Measurements from ENCODE around the gene FOXD1.

The FOXD1 gene

DNA sequence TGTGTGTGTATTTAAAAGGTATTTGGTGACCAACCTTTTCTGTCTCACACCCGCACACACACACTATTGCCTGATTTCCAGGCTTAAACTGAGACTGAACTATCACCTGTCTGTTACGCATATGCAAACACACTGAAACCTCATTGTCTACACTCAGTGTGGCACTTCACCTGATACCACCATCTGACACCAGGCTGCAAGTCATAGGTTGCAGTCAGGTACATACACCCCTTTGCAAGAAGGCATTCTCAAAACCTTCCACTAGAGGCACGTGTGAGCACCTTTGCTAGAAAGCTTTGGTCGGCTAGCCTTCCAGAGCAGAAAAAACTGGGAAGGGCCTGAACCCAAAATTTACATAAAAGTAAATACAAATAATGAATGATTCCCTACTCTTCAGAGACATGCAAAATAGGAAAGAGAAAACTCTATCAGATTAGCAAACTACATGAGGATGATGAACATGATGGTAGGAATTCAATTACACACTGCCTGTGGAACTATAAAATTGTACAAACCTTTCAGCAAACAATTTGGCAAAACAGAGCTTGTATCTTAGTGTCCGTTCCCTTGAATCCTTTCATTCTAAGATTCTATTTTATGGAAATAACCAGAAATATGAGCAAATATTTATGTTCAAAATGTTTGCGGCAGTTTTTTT lies 5.9 kb upstream of the FOXD1 start:
- FAIRE-seq (peak; percentile 5), DNase-seq (ENCODE audit: insufficient read length) (no peak)
- no peak for TF ChIP-seq TAF1 (IDR thresholded peaks at IDR 0.05; ENCODE audit: borderline replicate concordance, low read depth, low read length)
- no peak for TF ChIP-seq POLR2AphosphoS5 (IDR thresholded peaks at IDR 0.05; ENCODE audit: low read depth, low read length)
- no peak for TF ChIP-seq POLR2A (IDR thresholded peaks at IDR 0.05; ENCODE audit: low read depth, low read length)

DNA sequence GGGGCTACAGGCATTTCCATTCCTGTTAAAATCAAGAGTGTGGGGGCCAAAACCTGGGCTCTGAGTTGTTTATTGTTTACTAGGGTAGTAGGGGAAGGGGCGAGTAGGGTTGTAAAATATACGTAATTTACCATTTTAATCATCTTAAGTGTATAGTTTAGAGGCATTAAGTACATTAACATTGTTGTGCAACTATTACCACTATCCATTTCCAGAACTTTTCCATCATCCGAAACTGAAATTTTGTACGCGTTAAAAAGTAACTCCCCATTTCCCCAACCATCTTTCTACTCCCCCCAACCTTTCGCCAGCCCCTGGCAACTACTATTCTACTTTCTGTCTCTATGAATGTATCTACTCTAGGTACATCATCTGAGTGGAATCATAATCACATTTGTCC lies 3.6 kb upstream of the FOXD1 start:
- FAIRE-seq: no peak
- TF ChIP-seq POLR2AphosphoS5 (IDR thresholded peaks at IDR 0.05; ENCODE audit: low read depth, low read length): no peak
- TF ChIP-seq POLR2A (IDR thresholded peaks at IDR 0.05; ENCODE audit: low read depth, low read length): no peak
- no peak for TF ChIP-seq TAF1 (IDR thresholded peaks at IDR 0.05; ENCODE audit: borderline replicate concordance, low read depth, low read length)
- no peak for DNase-seq (ENCODE audit: insufficient read length)

DNA sequence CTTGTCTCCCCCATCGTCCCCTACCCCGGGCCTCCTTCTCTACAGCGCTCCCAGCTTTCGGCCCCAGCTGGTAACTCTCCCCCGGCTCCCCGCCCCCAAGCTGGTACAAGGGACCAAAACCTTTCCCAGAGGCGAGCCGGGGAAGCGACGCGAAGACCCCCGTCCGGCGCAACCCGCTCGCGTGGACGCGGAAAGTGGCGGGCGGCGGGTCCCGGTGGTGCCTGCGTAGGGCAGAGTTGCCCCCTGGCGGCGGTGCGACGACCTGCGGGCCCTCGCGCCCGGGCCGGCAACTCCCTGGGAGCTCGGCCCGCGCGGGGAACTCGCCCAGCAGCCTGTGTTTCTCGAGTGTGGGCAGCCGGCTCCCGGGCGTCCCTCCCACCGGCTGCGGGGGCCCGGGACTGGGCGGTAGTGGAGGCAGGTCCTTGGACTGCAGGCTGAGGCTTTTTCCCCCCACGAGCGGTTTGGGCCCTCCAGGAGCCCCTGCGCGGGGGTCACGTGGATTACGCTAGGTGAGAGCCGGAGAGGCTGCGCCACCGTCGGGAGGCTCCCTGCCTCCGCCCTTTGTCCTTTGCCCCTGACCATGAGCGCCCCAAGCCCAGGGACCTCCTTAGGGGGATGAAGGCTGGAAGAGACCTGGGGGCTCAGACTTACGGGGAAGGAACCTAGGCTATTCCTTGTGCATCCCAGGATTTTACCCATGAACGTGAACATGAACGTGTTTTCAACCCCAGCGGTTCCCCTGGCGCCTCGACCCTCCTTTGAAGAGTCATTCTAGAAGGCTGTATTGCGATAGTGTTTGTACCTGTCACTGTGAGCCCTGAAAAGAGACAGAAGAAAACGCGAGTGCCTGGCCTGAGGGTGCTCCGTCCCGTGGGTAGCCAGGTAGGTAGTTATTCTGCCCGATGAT lies 2.9 kb upstream of the FOXD1 start:
- no peak for FAIRE-seq
- DNase-seq (ENCODE audit: insufficient read length): no peak
- TF ChIP-seq POLR2A (IDR thresholded peaks at IDR 0.05; ENCODE audit: low read depth, low read length): no peak
- no peak for TF ChIP-seq TAF1 (IDR thresholded peaks at IDR 0.05; ENCODE audit: borderline replicate concordance, low read depth, low read length)
- TF ChIP-seq POLR2AphosphoS5 (IDR thresholded peaks at IDR 0.05; ENCODE audit: low read depth, low read length): no peak

DNA sequence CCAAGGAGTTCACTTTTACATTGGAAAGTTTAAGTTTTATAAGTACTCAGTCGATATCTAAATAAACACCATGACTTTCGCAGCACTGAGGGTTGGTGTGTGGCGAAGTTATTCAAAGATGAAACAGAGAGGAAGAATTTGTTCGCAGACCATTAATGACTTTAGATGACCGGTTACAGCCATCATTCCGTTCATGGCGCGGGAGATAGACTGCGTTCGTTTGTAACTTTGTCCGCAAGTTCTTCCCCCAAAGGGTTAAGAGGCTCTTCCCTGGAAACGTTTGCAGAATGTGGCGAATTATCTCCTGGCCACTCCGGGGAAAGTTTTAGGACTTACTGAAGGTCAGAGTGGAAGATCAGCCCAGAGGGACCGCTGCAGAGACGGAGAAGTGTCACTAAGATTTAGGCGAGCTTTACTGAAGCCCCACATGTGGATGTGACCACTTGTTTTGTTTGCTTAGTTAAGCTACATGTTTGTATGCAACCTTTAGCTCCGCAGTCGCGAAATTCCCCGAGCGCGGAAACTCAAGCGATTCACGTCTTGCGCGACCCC lies 2.2 kb upstream of the FOXD1 start:
- FAIRE-seq (peak; percentile 27), DNase-seq (ENCODE audit: insufficient read length) (no peak)
- no peak for TF ChIP-seq POLR2AphosphoS5 (IDR thresholded peaks at IDR 0.05; ENCODE audit: low read depth, low read length)
- TF ChIP-seq TAF1 (IDR thresholded peaks at IDR 0.05; ENCODE audit: borderline replicate concordance, low read depth, low read length): no peak
- no peak for TF ChIP-seq POLR2A (IDR thresholded peaks at IDR 0.05; ENCODE audit: low read depth, low read length)

GRCh38 chr5:73450137-73450536 lies 1.6 kb upstream of the FOXD1 start:
- no peak for FAIRE-seq

GRCh38 chr5:73447530-73448462 lies 781 bp downstream of the FOXD1 start:
- DNase-seq (ENCODE audit: insufficient read length): no peak
- no peak for FAIRE-seq
- no peak for TF ChIP-seq POLR2A (IDR thresholded peaks at IDR 0.05; ENCODE audit: low read depth, low read length)
- TF ChIP-seq TAF1 (IDR thresholded peaks at IDR 0.05; ENCODE audit: borderline replicate concordance, low read depth, low read length): no peak
- TF ChIP-seq POLR2AphosphoS5 (IDR thresholded peaks at IDR 0.05; ENCODE audit: low read depth, low read length): no peak

More at GRCh38 chr5:73450137-73450536, 1.6 kb upstream of the FOXD1 start:
- TF ChIP-seq POLR2A (IDR thresholded peaks at IDR 0.05; ENCODE audit: low read depth, low read length): no peak
- TF ChIP-seq POLR2AphosphoS5 (IDR thresholded peaks at IDR 0.05; ENCODE audit: low read depth, low read length): no peak
- no peak for TF ChIP-seq TAF1 (IDR thresholded peaks at IDR 0.05; ENCODE audit: borderline replicate concordance, low read depth, low read length)
- no peak for DNase-seq (ENCODE audit: insufficient read length)

DNA sequence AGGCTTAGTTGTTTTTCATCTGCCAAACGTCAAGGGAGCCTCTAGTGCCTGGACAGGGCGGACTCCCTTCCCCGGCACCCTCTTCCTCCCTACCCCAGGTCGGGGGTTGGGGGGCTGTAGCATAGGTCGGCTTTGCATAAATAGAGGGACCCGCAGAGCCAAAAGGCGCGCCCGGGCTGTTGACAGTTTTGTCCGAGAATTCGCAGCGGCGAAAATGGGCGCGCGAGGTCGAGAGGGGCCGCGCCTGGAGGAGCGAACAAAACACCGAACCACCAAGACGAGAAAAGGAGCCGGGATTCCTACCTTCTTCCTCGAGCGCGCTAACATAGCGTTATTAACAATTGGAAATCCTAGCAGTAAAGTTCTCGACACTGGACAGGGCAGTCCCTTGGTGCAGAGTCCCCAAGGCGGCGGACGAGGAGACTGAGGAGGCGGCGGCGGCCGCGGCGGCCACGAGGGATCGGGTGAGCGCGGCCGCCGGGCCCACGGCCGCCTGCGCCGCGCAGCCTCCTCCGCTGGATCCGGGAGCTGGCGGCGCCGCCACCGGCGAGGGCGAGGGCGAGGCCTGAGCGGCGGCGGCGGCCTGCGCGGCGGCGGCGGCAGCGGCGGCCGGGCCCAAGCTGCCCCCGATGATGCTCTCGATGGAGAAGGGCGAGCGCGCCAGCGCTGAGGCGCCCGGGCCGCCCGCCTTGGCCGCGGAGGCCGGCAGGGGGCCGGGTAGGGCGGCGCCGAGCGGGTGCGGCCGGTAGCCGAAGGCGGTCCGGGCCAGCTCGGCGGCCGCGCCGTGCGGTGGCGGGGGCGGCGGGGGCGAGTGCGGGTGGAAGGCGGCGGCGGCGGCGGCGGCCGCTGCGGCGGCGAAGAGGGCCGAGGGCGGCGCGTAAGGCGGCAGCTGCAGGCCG lies 1.7 kb downstream of the FOXD1 start:
- TF ChIP-seq POLR2AphosphoS5 (IDR thresholded peaks at IDR 0.05; ENCODE audit: low read depth, low read length) (no peak), POLR2A (IDR thresholded peaks at IDR 0.05; ENCODE audit: low read depth, low read length) (no peak), TAF1 (IDR thresholded peaks at IDR 0.05; ENCODE audit: borderline replicate concordance, low read depth, low read length) (no peak)
- DNase-seq (ENCODE audit: insufficient read length) (no peak), FAIRE-seq (no peak)

DNA sequence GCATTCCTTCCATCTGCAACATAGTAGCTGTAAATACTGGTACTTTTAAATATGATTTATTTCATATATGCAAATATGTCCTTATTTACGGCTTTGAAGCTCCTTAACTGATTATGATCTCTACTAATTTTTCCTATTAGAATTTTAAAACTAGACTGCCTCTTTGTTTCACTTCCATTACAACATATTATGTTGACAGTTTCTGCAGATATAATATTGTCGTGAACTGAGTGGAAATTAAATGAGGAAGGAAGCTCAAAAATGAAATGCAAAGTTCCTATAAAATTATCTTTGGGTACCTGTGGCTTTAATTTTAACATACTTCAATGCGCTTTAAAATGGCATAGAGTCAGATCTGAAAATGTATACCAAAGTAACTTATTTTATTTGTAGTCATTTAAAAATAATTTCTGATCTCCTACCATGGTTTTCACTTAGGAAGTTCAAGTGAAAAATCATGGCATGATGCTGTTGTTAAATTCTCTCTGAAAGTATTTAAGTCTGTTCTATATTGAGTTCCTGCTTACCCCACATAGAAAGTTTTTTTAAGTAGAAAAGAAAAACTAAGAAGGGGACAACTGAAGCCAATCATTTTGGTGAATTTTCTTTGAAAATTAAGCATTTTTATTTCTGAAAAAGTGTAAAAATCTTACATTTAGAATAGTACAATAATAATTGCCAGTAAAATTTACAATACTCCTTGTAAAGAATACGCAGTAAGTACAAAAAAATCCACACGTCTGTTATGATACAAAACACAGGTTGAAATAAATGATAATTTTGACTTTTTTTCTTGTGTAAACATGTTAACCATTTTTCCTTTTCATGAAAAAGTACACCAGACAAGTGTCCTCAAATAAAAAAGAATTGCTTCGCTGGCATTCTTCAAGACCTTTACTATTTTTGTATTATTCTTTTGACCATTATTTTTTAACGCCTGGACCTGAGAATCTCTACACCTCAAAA lies 2.6 kb downstream of the FOXD1 start:
- TF ChIP-seq TAF1 (IDR thresholded peaks at IDR 0.05; ENCODE audit: borderline replicate concordance, low read depth, low read length): no peak
- no peak for DNase-seq (ENCODE audit: insufficient read length)
- FAIRE-seq: no peak
